HG03045 (cell line): ENCODE results near the gene ELP5.
A peak's percentile ranks its signal among the peaks of the same experiment; 100 is the strongest.

Experiments used
- ATAC-seq: cut with Tn5 transposase; IDR thresholded peaks from one replicate; pipeline ENCODE4 v1.9.1; 2021; ENCODE audit warnings: mild to moderate bottlenecking, moderate library complexity; ENCODE audit not compliant: unreplicated experiment

Gene ELP5

DNA sequence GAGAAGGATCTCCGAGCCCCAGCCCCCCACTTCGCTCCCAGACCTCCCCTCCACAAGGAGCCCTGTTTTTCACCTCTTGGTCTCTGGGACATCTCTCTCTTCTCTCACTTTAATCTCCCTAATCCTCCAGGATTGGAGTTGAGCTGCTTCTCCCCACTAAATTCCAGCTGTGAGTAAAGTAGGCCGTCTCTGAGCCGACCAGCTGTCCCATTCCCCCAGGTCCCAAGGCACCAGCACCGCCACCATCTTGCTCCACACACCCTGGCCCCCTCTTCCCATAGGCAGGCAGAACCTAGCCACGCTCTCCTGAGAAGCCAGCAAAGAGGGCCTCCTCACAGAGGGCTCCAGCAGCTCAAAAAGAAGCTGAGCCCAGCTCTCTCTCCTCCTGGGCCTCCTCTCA is 33.3 kb upstream of the ELP5 start:
- ATAC-seq: no peak

GRCh38 chr17:7219229-7219811 is 32.7 kb upstream of the ELP5 start:
- ATAC-seq: no peak

DNA sequence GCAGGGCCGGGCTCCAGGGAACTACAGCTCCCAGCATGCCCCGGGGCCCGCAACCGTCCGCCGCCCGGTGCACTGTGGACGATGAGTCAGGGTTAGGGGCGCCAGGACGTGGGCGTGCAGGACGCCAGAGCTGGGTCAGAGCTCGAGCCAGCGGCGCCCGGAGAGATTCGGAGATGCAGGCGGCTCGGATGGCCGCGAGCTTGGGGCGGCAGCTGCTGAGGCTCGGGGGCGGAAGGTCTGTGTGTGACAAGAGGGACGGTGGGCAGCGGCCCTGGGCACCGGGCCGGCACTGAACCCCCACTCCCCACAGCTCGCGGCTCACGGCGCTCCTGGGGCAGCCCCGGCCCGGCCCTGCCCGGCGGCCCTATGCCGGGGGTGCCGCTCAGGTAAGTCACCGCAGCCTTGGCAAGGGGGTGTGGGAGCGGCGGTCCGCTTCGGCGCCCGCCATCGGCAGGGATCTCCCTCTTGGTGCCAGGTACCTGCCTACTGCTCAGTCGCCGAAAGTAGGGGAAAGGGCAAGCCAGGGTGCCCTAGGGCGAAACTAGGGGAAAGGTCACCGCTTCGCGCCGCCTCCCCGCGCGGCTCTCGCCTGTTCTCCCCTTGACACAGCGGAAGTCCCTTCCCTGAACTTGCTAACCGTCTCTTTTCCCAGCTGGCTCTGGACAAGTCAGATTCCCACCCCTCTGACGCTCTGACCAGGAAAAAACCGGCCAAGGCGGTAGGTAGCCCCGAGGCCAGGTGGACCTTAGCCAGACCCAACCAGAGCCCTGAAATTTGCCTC is 32.0 kb upstream of the ELP5 start, which contains the start of the genes ACADVL and DLG4:
Gene ACADVL (plus strand): TSS at position 127 of the 781 bp plus-strand sequence. CDS start 47 bp downstream, at position 174.
Gene DLG4 (minus strand): TSS at position 25 of the 781 bp plus-strand sequence.
- ATAC-seq: peak; percentile 59

DNA sequence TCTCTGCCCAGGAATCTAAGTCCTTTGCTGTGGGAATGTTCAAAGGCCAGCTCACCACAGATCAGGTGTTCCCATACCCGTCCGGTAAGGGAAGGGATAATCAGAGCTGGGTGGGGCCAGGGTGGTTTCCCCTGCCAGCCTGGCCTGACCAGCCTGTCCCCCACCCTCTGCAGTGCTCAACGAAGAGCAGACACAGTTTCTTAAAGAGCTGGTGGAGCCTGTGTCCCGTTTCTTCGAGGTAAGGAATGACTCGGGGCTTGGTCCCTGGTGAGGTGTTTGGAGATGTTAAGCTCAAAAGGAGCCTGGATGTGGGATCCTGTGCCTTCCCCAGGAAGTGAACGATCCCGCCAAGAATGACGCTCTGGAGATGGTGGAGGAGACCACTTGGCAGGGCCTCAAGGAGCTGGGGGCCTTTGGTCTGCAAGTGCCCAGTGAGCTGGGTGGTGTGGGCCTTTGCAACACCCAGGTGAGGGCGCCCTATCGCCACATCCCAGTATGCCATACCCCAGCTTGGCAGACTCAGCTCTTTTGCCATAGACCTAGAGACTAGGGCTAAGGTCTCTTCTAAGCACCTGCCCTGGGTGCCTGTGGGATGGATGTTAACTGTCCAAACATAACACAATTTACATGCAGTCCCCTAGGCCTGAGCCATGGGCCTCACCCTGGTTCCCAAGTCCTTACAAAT is 31.3 kb upstream of the ELP5 start:
- ATAC-seq: no peak

- ATAC-seq: no peak
These were observed 30.5 kb upstream of the ELP5 start for GRCh38 chr17:7221278-7222092.

GRCh38 chr17:7222093-7222971 is 29.7 kb upstream of the ELP5 start:
- ATAC-seq: no peak

DNA sequence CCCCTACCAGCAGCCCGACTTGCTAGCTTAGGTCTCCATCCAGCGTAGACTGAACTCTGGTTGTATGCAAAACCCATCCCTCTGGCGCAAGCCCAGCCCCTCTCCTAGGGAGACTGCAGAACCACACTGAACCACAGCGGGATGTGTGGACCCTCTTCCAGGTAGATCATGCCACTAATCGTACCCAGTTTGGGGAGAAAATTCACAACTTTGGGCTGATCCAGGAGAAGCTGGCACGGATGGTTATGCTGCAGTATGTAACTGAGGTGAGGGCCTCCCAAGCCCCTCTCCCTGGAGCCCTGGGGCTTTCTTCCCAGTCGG is 29.1 kb upstream of the ELP5 start:
- no peak for ATAC-seq

DNA sequence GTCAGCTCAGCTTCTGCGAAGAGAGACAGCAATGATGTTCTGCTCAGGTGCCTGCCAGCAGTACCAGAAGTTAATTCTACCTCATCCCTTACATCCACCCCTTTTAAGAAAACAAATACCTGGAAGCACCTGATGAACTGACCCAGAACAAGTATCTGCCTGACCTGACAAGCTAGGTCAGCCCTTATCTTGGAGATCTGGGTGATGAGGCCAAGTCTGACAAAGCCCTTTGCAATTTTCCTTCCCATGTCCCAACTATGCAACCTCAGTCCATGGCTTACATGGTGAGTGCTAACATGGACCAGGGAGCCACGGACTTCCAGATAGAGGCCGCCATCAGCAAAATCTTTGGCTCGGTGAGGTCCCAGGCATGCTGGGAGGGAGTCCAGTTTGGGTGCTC is 28.6 kb upstream of the ELP5 start:
- no peak for ATAC-seq

DNA sequence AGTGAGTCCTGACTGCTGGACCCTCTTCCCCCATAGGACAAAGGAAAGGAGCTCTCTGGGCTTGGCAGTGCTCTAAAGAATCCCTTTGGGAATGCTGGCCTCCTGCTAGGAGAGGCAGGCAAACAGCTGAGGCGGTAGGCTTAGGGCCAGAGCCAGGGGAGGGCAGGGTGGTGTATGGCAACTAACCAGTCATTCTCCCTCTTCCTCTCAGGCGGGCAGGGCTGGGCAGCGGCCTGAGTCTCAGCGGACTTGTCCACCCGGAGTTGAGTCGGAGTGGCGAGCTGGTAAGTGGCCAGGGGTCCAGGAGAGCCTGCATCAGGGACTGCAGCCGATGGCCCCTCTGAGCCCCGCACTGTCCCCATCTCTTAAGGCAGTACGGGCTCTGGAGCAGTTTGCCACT is 27.9 kb upstream of the ELP5 start:
- ATAC-seq: no peak

- ATAC-seq: no peak
These were observed 27.3 kb upstream of the ELP5 start for GRCh38 chr17:7224661-7225111.

GRCh38 chr17:7225711-7226331 is 26.2 kb upstream of the ELP5 start:
- ATAC-seq: no peak

DNA sequence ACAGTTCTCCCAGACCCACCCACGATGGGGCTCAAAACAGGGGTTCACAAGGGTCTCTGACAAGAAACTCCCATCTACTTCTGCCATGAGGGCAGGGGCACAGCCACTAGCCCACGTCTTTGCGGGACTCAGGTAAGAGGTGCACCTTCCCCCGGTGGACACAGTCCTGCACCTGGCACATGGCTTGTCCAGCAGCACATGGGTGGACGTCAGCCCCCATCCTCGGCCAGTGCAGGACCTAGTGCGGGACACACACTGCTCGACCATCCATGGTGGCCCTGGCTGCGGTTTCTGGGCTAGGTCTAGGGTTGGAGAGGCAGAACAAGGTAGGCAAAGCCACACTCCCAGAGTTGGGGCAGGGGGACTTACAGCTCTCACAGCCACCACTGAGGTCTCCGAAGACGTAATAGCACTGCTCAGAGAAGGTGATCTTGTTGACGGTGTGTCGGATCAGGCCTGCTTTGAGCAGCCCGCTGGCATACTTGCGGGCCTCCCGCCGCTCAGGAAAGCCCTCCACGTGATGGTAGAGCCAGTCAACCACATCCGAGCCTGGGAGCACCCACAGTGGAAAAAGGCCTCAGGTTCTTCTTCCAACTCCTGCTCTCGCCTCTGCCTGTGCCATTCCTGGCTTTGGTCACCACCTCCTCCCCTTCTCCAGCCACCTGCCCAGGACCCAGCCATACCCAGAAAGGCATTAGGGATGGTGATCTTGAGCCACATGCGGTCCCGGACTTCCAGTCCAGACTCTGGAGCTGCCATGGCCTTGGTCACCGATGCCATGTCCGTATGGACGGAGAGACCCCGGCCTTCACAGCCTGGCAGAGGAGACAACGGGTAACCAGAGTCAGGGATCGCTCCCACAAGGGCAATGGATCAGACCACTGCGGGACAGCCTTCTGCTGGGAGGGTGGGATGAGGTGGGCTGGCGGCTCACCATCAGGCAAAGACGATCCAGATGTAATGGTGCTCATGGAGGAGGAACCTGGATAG is 25.0 kb upstream of the ELP5 start:
- ATAC-seq: no peak

DNA sequence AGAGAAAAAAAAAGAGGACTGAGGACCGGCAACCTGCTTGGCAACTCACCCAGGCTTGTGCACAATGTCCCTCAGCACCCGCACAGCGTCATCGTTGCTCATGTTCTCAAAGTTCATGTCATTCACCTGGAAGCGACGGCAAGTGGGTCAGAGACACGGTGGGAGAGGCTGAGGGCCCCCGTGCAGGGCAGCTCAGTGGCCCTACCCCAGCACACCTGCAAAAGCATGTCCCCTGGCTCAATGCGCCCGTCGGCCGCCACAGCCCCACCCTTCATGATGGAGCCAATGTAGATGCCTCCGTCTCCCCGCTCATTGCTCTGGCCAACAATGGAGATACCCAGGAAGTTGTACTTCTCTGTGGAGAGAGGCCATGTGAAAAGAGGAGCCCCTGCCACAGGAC is 23.1 kb upstream of the ELP5 start:
- no peak for ATAC-seq

- ATAC-seq: no peak
These were observed 22.5 kb upstream of the ELP5 start for GRCh38 chr17:7229504-7229903.

DNA sequence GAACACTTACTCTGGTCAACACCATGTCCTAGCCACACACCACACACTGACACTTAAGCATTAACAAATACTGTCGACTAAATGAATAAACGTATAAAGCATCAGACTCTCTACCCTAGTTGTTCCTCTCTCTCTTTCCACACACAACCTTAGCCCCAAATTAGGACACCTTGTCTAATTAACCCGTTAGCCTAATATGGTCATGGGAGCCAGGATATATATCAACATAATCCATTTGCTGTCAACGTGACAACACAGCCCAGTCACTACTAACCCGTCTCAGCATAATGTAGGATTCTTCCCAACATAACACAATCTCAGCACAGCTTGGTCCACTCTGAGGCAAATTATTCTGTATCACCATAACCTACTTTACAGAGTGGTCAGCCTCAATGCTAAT is 19.9 kb upstream of the ELP5 start:
- no peak for ATAC-seq

GRCh38 chr17:7233701-7234082 is 18.3 kb upstream of the ELP5 start:
- no peak for ATAC-seq

GRCh38 chr17:7234083-7234951 is 17.7 kb upstream of the ELP5 start, which contains the start of gene DVL2:
DVL2 (minus strand) TSS chr17:7234517; CDS start chr17:7234262, 255 bp downstream.
- peak; percentile 49 for ATAC-seq
